H54 (cell line): ENCODE data around the gene ZNF669.

Experiments used
- DNase-seq: peaks from one replicate; pipeline ENCODE4 v3.0.0; 2011; ENCODE audit warnings: low spot score, mixed read lengths; ENCODE audit not compliant: insufficient read length
- FAIRE-seq: peaks from 3 replicates; lab custom pipeline; 2011; peaks lifted over from hg19 to GRCh38; lab: Jason Lieb, UNC
- POLR2A ChIP-seq: IDR thresholded peaks from 2 replicates; pipeline ENCODE4 v1.6.1; 2011; ENCODE audit warnings: low read depth, mild to moderate bottlenecking, low read length

The ZNF669 gene

DNA sequence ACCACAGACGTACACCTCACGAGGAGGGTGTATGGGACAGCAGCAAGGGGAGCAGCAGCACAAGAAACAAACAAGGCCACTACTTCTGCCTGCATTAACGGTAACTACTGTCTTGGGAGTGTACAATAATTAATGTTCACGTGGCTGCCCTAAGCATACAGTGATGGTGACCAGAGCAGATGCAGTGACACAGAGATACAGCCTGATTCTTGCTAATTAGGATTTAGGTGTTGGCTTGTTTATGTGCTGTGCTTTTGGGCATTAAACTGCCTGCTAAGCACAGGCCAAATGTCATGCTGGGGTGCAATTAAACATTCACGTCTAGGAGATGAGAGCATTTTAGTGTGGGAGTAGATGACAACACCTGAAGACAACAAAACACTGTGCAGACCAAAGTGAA lies 7.2 kb downstream of the ZNF669 start:
- no peak for FAIRE-seq
- TF ChIP-seq POLR2A, result no peak
- no peak for DNase-seq

DNA sequence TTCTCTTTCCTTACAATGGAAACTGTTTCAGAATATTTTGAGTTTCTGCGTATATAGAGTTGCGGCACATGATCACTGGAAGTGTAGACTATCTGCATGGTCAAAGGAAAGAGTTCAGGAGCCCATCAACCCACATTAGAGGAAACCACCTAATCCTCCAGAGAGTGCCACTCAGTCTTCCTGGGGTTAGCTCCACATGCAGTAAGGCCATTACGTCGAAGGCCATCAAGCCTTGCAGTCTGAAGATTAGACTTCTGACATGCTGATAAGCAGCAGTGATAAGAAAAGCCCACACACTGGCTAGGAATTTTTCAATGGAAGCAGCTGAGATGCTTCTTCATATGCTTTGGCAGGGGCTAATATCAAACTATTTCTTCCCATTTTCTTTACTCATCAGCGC lies 7.6 kb downstream of the ZNF669 start:
- DNase-seq, result no peak
- TF ChIP-seq POLR2A, result no peak
- no peak for FAIRE-seq

- DNase-seq (no peak), FAIRE-seq (no peak)
- TF ChIP-seq POLR2A, result no peak
These were observed 8.0 kb downstream of the ZNF669 start for GRCh38 chr1:247096112-247096511.

- no peak for FAIRE-seq
- no peak for DNase-seq
- TF ChIP-seq POLR2A, result no peak
These were observed 13.7 kb downstream of the ZNF669 start for GRCh38 chr1:247090455-247090854.

DNA sequence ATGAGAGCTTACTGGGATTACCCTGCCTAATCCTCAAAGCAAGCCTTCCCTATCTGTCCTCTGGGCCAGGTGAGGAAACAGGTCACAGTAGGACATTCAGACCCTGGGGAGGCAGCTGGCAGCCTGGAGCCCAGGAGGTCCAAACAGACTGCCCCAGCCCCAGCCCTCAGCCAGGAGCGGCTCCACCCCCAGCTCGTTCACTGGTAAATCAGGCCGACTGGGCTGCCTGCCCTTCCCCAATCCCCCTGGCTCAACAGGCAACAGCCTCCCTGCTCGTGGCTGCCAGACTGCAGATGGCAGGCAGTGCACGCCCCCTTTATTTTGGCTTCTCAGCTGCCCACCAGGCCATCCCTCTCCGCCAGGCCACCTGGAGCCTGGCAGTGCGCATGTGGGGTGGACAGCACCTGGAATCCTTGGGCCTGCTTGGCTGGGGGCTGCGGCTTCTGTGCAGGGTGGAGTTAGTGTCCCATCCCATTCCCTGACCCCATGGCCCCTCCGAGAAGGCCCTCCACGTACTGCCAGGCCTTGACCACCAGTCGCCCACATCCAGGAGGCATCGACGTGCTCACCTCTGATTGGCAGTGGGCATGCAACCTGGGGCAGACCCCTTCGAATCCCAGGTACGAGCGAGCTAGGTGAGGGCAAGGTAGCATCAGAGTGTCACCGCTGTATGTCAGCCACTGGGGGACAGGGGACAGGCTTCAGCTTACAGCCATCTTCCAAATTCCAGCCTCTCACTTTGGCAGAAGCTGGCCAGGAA lies 14.4 kb downstream of the ZNF669 start:
- DNase-seq (no peak), FAIRE-seq (no peak)
- TF ChIP-seq POLR2A, result no peak

DNA sequence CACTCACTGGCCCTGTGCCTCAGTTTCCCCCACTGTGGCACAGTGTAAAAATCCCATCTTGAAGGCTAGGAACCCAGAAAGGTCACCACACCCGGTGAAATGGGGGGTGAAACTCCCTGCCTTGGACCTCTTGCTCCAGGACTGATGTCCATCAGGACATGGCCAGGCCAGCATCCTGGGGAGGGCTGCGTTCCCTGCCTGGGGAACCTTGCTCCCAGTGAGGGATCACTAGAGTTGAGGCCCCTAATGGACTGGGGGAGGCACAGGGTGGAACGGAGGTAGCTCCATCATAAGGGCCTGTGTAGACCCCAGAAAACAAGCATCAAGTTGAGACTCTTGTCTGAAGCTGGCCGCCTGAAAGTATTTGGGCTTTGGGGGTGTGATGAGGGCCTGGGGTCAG lies 15.2 kb downstream of the ZNF669 start:
- DNase-seq (no peak), FAIRE-seq (no peak)
- no peak for TF ChIP-seq POLR2A

GRCh38 chr1:247087256-247087655 lies 16.9 kb downstream of the ZNF669 start:
- TF ChIP-seq POLR2A, result no peak

DNA sequence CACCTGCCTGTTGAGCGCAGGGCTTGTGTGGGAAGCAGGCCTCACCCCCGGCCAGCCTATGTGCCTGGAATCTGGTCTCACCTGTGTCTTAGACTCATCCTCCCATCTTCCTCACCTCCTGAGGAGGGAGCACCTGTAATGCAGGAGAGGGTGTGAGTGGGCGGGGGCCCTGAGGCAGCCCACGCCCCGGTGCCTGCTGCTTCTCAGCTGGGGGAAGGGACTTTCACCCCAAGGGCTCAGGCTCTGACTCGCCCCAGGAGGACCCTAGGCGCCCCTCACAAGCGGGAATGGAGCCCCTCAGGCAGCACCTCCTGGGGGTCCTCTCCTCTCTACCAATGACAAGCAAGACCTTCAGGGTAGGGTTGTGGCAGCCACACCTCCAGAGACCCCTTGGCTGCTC lies 18.8 kb downstream of the ZNF669 start:
- FAIRE-seq (no peak), DNase-seq (no peak)
- no peak for TF ChIP-seq POLR2A

More at GRCh38 chr1:247087256-247087655, 16.9 kb downstream of the ZNF669 start:
- FAIRE-seq (no peak), DNase-seq (no peak)

GRCh38 chr1:247084771-247085170 lies 19.4 kb downstream of the ZNF669 start:
- no peak for TF ChIP-seq POLR2A
- FAIRE-seq (no peak), DNase-seq (no peak)

DNA sequence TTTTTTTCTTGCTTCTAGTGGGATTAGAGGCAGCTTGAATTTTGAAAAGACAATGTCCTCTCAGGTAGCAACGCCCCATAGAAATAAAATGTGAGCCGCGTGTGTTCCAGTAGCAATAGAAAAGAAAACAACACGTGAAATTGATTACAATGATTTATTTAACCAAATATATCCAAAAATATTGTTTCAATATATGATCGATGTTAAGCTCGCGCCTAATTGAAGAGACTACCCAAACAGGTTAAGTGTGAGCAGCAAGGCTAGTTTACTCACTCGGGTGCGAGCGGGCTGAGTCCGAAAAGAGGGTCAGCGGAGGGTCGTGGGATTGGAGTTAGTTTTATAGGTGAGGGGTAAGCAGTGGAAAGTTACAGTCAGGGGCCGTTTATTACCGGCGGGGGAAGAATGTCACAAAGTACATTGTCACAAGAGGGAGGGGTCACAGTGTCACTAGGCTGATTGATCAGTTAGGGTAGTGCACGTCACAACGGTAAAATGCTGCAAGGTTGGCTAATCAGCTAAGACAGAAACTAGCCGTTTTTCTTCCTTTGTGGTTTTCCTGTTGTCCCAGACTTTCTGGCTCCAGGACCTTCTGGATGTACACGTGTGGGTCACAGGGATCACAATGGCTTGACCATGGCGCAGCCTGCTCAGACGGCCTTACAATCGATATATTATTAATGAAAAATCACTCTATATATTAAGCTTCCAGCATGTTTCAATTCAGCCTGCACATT lies 24.8 kb downstream of the ZNF669 start:
- DNase-seq (no peak), FAIRE-seq (no peak)
- no peak for TF ChIP-seq POLR2A

- FAIRE-seq, result peak; percentile 78
- TF ChIP-seq POLR2A, result peak; percentile 71
- DNase-seq, result peak; percentile 87
These were observed 25.7 kb downstream of the ZNF669 start, which contains the start of gene ZNF670 for GRCh38 chr1:247078258-247079140. TSS of gene ZNF670 (minus strand) at chr1:247078811. CDS start at chr1:247078596, 215 bp downstream.

GRCh38 chr1:247077876-247078257 lies 26.3 kb downstream of the ZNF669 start:
- no peak for TF ChIP-seq POLR2A
- DNase-seq (no peak), FAIRE-seq (no peak)

- no peak for FAIRE-seq
- DNase-seq, result no peak
- no peak for TF ChIP-seq POLR2A
These were observed 26.9 kb downstream of the ZNF669 start for GRCh38 chr1:247077213-247077612.

GRCh38 chr1:247070645-247071044 lies 33.5 kb downstream of the ZNF669 start:
- TF ChIP-seq POLR2A, result no peak
- no peak for FAIRE-seq
- DNase-seq, result no peak
